ENCODE data around the gene HMOX1.

Gene HMOX1

GRCh38 chr22:35419756-35420155, 38.9 kb downstream of the HMOX1 start:
- Histone ChIP-seq H3K9me3 (replicated peaks; ENCODE audit: insufficient read depth, low read length) (no peaks in the 10 kb centered on the region), H4K20me1 (ENCODE audit: insufficient read depth, low read length) (no peaks in the 10 kb centered on the region), H3K27ac (ENCODE audit: low read length) (no peak overlapping the region), H3K4me2 (ENCODE audit: low read depth, low read length) (no peak overlapping the region), H3K36me3 (replicated peaks; ENCODE audit: insufficient read depth, low read length) (peaks cover 7% of the 10 kb centered on the region), H2AFZ (ENCODE audit: low read length) (no peak overlapping the region), H3K4me1 (ENCODE audit: low read length) (no peaks in the 10 kb centered on the region), H3K79me2 (ENCODE audit: low read length) (0 out of 2 replicates have a peak, but pooled peaks cover 2% of the 10 kb centered on the region), H3K9ac (ENCODE audit: low read length) (no peak overlapping the region), H3F3A (ENCODE audit: insufficient read depth, low read length) (no peaks in the 10 kb centered on the region), H3K27me3 (replicated peaks; ENCODE audit: insufficient read depth, low read length) (no peaks in the 10 kb centered on the region), H3K4me3 (ENCODE audit: low read length) (no peak overlapping the region), H3K9me2 (replicated peaks; ENCODE audit: insufficient read depth, low read length) (no peaks in the 10 kb centered on the region)
- TF ChIP-seq CTCF (IDR thresholded peaks at IDR 0.05; ENCODE audit: low read length) (no peak), EZH2 (optimal IDR thresholded peaks at IDR 0.05; ENCODE audit: low read depth, low read length) (no peak), EZH2phosphoT487 (IDR thresholded peaks at IDR 0.05; ENCODE audit: low read length) (no peak)
- no peak for DNase-seq

- H3K9ac ChIP-seq (ENCODE audit: low read length): no peak overlapping the region
- H3F3A ChIP-seq (ENCODE audit: insufficient read depth, low read length): no peaks in the 10 kb centered on the region
- no peaks in the 10 kb centered on the region for H3K27me3 ChIP-seq (replicated peaks; ENCODE audit: insufficient read depth, low read length)
- no peak overlapping the region for H3K27ac ChIP-seq (ENCODE audit: low read length)
- no peak overlapping the region for H3K4me2 ChIP-seq (ENCODE audit: low read depth, low read length)
- H4K20me1 ChIP-seq (ENCODE audit: insufficient read depth, low read length): peaks cover 3% of the 10 kb centered on the region; the same call in 1 of the 2 replicates
- H3K9me2 ChIP-seq (replicated peaks; ENCODE audit: insufficient read depth, low read length): no peaks in the 10 kb centered on the region
- no peaks in the 10 kb centered on the region for H3K4me1 ChIP-seq (ENCODE audit: low read length)
- no peak overlapping the region for H2AFZ ChIP-seq (ENCODE audit: low read length)
- TF ChIP-seq EZH2phosphoT487 (IDR thresholded peaks at IDR 0.05; ENCODE audit: low read length) (no peak), CTCF (IDR thresholded peaks at IDR 0.05; ENCODE audit: low read length) (no peak), EZH2 (optimal IDR thresholded peaks at IDR 0.05; ENCODE audit: low read depth, low read length) (no peak)
- H3K4me3 ChIP-seq (ENCODE audit: low read length): no peak overlapping the region
- peaks cover 2% of the 10 kb centered on the region for H3K36me3 ChIP-seq (replicated peaks; ENCODE audit: insufficient read depth, low read length)
- H3K79me2 ChIP-seq (ENCODE audit: low read length): 0 out of 2 replicates have a peak, but pooled peaks cover 5% of the 10 kb centered on the region
- no peaks in the 10 kb centered on the region for H3K9me3 ChIP-seq (replicated peaks; ENCODE audit: insufficient read depth, low read length)
- DNase-seq: no peak
Observed at GRCh38 chr22:35421121-35421520, 40.2 kb downstream of the HMOX1 start.

GRCh38 chr22:35422145-35422544, 41.2 kb downstream of the HMOX1 start:
- no peak for DNase-seq
- H2AFZ ChIP-seq (ENCODE audit: low read length): no peak overlapping the region
- H4K20me1 ChIP-seq (ENCODE audit: insufficient read depth, low read length): peaks cover 4% of the 10 kb centered on the region; the same call in 1 of the 2 replicates
- no peak overlapping the region for H3K9ac ChIP-seq (ENCODE audit: low read length)
- TF ChIP-seq EZH2phosphoT487 (IDR thresholded peaks at IDR 0.05; ENCODE audit: low read length): no peak
- no peak for TF ChIP-seq CTCF (IDR thresholded peaks at IDR 0.05; ENCODE audit: low read length)
- no peak for TF ChIP-seq EZH2 (optimal IDR thresholded peaks at IDR 0.05; ENCODE audit: low read depth, low read length)
- no peak overlapping the region for H3K4me3 ChIP-seq (ENCODE audit: low read length)
- H3K36me3 ChIP-seq (replicated peaks; ENCODE audit: insufficient read depth, low read length): peaks cover 2% of the 10 kb centered on the region
- no peak overlapping the region for H3K27ac ChIP-seq (ENCODE audit: low read length)
- no peaks in the 10 kb centered on the region for H3F3A ChIP-seq (ENCODE audit: insufficient read depth, low read length)
- H3K4me2 ChIP-seq (ENCODE audit: low read depth, low read length): no peak overlapping the region
- H3K9me3 ChIP-seq (replicated peaks; ENCODE audit: insufficient read depth, low read length): no peaks in the 10 kb centered on the region
- H3K79me2 ChIP-seq (ENCODE audit: low read length): 0 out of 2 replicates have a peak, but pooled peaks cover 5% of the 10 kb centered on the region
- no peaks in the 10 kb centered on the region for H3K9me2 ChIP-seq (replicated peaks; ENCODE audit: insufficient read depth, low read length)
- no peaks in the 10 kb centered on the region for H3K4me1 ChIP-seq (ENCODE audit: low read length)
- H3K27me3 ChIP-seq (replicated peaks; ENCODE audit: insufficient read depth, low read length): no peaks in the 10 kb centered on the region

All from MM.1S (cell line).